ENCODE results near the gene BDH2. TPM values are rescaled to one million over a fixed set of nuclear protein-coding genes. Genes with fewer than 3 reads are reported as not detected.
A peak's percentile ranks its signal among the peaks of the same experiment; 100 is the strongest.

The BDH2 gene
- total and polyA plus RNA-seq, 2 donors (not counting 1 experiment from before 2014, with no cell fraction given) = 67.2 to 70.5 TPM

- no peak for TF ChIP-seq EZH2 (IDR thresholded peaks at IDR 0.05; ENCODE audit: low read length, missing control alignments)
- Histone ChIP-seq H3K36me3 (ENCODE audit: control insufficient read depth, insufficient read depth, low read length) (no peaks in the 10 kb centered on the region), H4K20me1 (ENCODE audit: control insufficient read depth, extremely low read depth, insufficient read depth, low read length) (no peaks in the 10 kb centered on the region), H3K9ac (ENCODE audit: insufficient read depth, low read length) (no peak overlapping the region), H3K27ac (ENCODE audit: insufficient read depth, low read length) (no peak overlapping the region), H3K79me2 (ENCODE audit: control insufficient read depth, insufficient read depth, low read length) (no peaks in the 10 kb centered on the region), H3K27me3 (ENCODE audit: control insufficient read depth, insufficient read depth, low read length) (no peaks in the 10 kb centered on the region), H3K4me3 (replicated peaks in 1 of 4; ENCODE audit: control extremely low read depth in 1 of 4, insufficient read depth in 1 of 4, low read depth in 3 of 4, low read length in 4 of 4) (no peak overlapping the region), H2AFZ (ENCODE audit: low read length) (no peak overlapping the region), H3K9me3 (ENCODE audit: control insufficient read depth, insufficient read depth, low read depth, low read length) (no peaks in the 10 kb centered on the region), H3K4me1 (ENCODE audit: control insufficient read depth, extremely low read depth, insufficient read depth, low read length) (no peaks in the 10 kb centered on the region), H3K4me2 (ENCODE audit: extremely low read depth, insufficient read depth, low read length) (no peak overlapping the region)
- DNase-seq (ENCODE audit: low read depth in 2 of 2) = no peak
Observed at GRCh38 chr4:103108542-103108941, 8.9 kb upstream of the BDH2 start.

- Histone ChIP-seq H4K20me1 (ENCODE audit: control insufficient read depth, extremely low read depth, insufficient read depth, low read length) (no peaks in the 10 kb centered on the region), H3K27me3 (ENCODE audit: control insufficient read depth, insufficient read depth, low read length) (no peaks in the 10 kb centered on the region), H3K9ac (ENCODE audit: insufficient read depth, low read length) (no peak overlapping the region), H3K4me1 (ENCODE audit: control insufficient read depth, extremely low read depth, insufficient read depth, low read length) (no peaks in the 10 kb centered on the region), H3K79me2 (ENCODE audit: control insufficient read depth, insufficient read depth, low read length) (no peaks in the 10 kb centered on the region), H3K27ac (ENCODE audit: insufficient read depth, low read length) (no peak overlapping the region), H2AFZ (ENCODE audit: low read length) (peak overlapping the region; percentile 48), H3K4me2 (ENCODE audit: extremely low read depth, insufficient read depth, low read length) (no peak overlapping the region), H3K9me3 (ENCODE audit: control insufficient read depth, insufficient read depth, low read depth, low read length) (no peaks in the 10 kb centered on the region), H3K4me3 (replicated peaks in 1 of 4; ENCODE audit: control extremely low read depth in 1 of 4, insufficient read depth in 1 of 4, low read depth in 3 of 4, low read length in 4 of 4) (no peak overlapping the region), H3K36me3 (ENCODE audit: control insufficient read depth, insufficient read depth, low read length) (no peaks in the 10 kb centered on the region)
- DNase-seq (ENCODE audit: low read depth in 2 of 2) = peak in 1 of 2 donors; percentile 29
- no peak for TF ChIP-seq EZH2 (IDR thresholded peaks at IDR 0.05; ENCODE audit: low read length, missing control alignments)
- TF ChIP-seq, protein P1, sequence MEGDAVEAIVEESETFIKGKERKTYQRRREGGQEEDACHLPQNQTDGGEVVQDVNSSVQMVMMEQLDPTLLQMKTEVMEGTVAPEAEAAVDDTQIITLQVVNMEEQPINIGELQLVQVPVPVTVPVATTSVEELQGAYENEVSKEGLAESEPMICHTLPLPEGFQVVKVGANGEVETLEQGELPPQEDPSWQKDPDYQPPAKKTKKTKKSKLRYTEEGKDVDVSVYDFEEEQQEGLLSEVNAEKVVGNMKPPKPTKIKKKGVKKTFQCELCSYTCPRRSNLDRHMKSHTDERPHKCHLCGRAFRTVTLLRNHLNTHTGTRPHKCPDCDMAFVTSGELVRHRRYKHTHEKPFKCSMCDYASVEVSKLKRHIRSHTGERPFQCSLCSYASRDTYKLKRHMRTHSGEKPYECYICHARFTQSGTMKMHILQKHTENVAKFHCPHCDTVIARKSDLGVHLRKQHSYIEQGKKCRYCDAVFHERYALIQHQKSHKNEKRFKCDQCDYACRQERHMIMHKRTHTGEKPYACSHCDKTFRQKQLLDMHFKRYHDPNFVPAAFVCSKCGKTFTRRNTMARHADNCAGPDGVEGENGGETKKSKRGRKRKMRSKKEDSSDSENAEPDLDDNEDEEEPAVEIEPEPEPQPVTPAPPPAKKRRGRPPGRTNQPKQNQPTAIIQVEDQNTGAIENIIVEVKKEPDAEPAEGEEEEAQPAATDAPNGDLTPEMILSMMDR (conservative IDR thresholded peaks at IDR 0.05 in 1 of 2, IDR thresholded peaks at IDR 0.05 in 1 of 2; ENCODE audit: low read depth in 1 of 2, low read length in 2 of 2) = no peak
Observed at GRCh38 chr4:103105558-103106356, 6.1 kb upstream of the BDH2 start.

DNA sequence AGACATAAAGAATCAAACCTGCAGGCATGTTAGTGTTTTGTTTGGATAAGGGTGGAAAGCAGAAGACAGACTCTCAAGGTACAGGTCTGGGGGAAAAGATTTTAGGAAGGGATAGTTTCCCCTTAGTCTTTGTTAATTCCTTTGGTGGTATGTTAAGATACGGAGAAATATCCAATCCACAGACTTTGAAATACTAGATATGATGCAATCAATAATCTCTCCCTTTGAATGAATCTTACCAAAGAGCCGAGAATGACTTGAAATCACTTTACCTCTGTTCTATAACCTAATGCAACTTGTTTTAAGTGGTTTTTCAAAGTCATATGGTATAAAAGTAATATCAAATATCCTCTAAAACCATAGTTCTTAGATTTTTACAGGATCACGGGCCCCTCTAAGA, 5.3 kb upstream of the BDH2 start:
- Histone ChIP-seq H2AFZ (ENCODE audit: low read length) (no peak overlapping the region), H3K9me3 (ENCODE audit: control insufficient read depth, insufficient read depth, low read depth, low read length) (no peaks in the 10 kb centered on the region), H3K36me3 (ENCODE audit: control insufficient read depth, insufficient read depth, low read length) (no peaks in the 10 kb centered on the region), H3K9ac (ENCODE audit: insufficient read depth, low read length) (no peak overlapping the region), H3K4me1 (ENCODE audit: control insufficient read depth, extremely low read depth, insufficient read depth, low read length) (no peaks in the 10 kb centered on the region), H3K79me2 (ENCODE audit: control insufficient read depth, insufficient read depth, low read length) (no peaks in the 10 kb centered on the region), H3K27ac (ENCODE audit: insufficient read depth, low read length) (no peak overlapping the region), H4K20me1 (ENCODE audit: control insufficient read depth, extremely low read depth, insufficient read depth, low read length) (no peaks in the 10 kb centered on the region), H3K27me3 (ENCODE audit: control insufficient read depth, insufficient read depth, low read length) (no peaks in the 10 kb centered on the region), H3K4me2 (ENCODE audit: extremely low read depth, insufficient read depth, low read length) (no peak overlapping the region), H3K4me3 (replicated peaks in 1 of 4; ENCODE audit: control extremely low read depth in 1 of 4, insufficient read depth in 1 of 4, low read depth in 3 of 4, low read length in 4 of 4) (no peak overlapping the region)
- TF ChIP-seq EZH2 (IDR thresholded peaks at IDR 0.05; ENCODE audit: low read length, missing control alignments) = no peak
- TF ChIP-seq, protein P1 (conservative IDR thresholded peaks at IDR 0.05 in 1 of 2, IDR thresholded peaks at IDR 0.05 in 1 of 2; ENCODE audit: low read depth in 1 of 2, low read length in 2 of 2) = no peak
- no peak for DNase-seq (ENCODE audit: low read depth in 2 of 2)
